ENCODE measurements around the gene RASGRF2. TPM values are rescaled to one million over a fixed set of nuclear protein-coding genes. Genes with fewer than 3 reads are reported as not detected.

Gene RASGRF2
- total and polyA plus RNA-seq, 9 of the 15 experiments (the other 6 are each of a cell fraction or from before 2014, with no cell fraction given), result 0.01 to 0.22 (median 0.08) TPM; not detected in 2

GRCh38 chr5:81070571-81071255 lies 110.5 kb downstream of the RASGRF2 start:
- no peaks in the 10 kb centered on the region for H3K79me2 ChIP-seq (ENCODE audit: control insufficient read depth, insufficient read depth, low read length)
- DNase-seq (ENCODE audit: extremely low read depth in 1 of 4, low spot score in 3 of 4) (no peak), FAIRE-seq (no peak), ATAC-seq (no peak)
- H3K9ac ChIP-seq (ENCODE audit: insufficient read depth in 1 of 2, low read depth in 2 of 2, low read length in 2 of 2), result no peak overlapping the region
- no peaks in the 10 kb centered on the region for H3K4me1 ChIP-seq (replicated peaks in 1 of 2; ENCODE audit: control insufficient read depth in 2 of 2, insufficient read depth in 2 of 2, low read length in 2 of 2)
- no peak overlapping the region for H2AFZ ChIP-seq (ENCODE audit: low read depth, low read length)
- CTCF ChIA-PET (ENCODE audit: low intra/inter-chr PET ratio), result no interaction called here
- no peaks in the 10 kb centered on the region for H3K9me1 ChIP-seq (ENCODE audit: control insufficient read depth, insufficient read depth, low read length)
- peaks cover 8 to 24% of the 10 kb centered on the region in 2 experiments; a peak in 4 of 5 replicates for H3K27me3 ChIP-seq (ENCODE audit: control insufficient read depth in 2 of 2, insufficient read depth in 2 of 2, low read length in 2 of 2)
- intact Hi-C loops (cut with micrococcal nuclease) (no loop called here), in situ Hi-C loops (cut with MboI) (no loop called here)
- no TSS peak for BruUV-seq (replicated peaks)
- H4K20me1 ChIP-seq (replicated peaks; ENCODE audit: control insufficient read depth, insufficient read depth, low read length), result no peaks in the 10 kb centered on the region
- no peak overlapping the region for H3K4me3 ChIP-seq
- no peak overlapping the region for H3K27ac ChIP-seq (ENCODE audit: extremely low read depth, low read depth, low read length)
- TF ChIP-seq CEBPB (tag; IDR thresholded peaks at IDR 0.05) (0 out of 2 replicates have a peak, but pooled peaks have one; percentile 8), ZBED1 (IDR thresholded peaks at IDR 0.05) (no peak)
- no peaks in the 10 kb centered on the region for H3K9me3 ChIP-seq (replicated peaks; ENCODE audit: control insufficient read depth, insufficient read depth, low read depth, low read length)
- 10% methylated on average over 6 of the region's 6 CpGs for WGBS (ENCODE audit: insufficient coverage, low coverage, missing lambda C conversion rate)
- no peaks in the 10 kb centered on the region for H3K36me3 ChIP-seq (ENCODE audit: control insufficient read depth, insufficient read depth, low read length)
- POLR2A ChIA-PET, result no interaction called here
- no peak overlapping the region for H3K4me2 ChIP-seq (ENCODE audit: insufficient read depth, low read length)

- Histone ChIP-seq H3K79me2 (ENCODE audit: control insufficient read depth, insufficient read depth, low read length) (no peaks in the 10 kb centered on the region), H3K9me3 (replicated peaks; ENCODE audit: control insufficient read depth, insufficient read depth, low read depth, low read length) (no peaks in the 10 kb centered on the region), H3K4me1 (replicated peaks in 1 of 2; ENCODE audit: control insufficient read depth in 2 of 2, insufficient read depth in 2 of 2, low read length in 2 of 2) (no peaks in the 10 kb centered on the region), H3K4me3 (no peak overlapping the region), H3K27ac (ENCODE audit: extremely low read depth, low read depth, low read length) (no peak overlapping the region), H3K36me3 (ENCODE audit: control insufficient read depth, insufficient read depth, low read length) (no peaks in the 10 kb centered on the region), H4K20me1 (replicated peaks; ENCODE audit: control insufficient read depth, insufficient read depth, low read length) (no peaks in the 10 kb centered on the region), H3K9ac (ENCODE audit: insufficient read depth in 1 of 2, low read depth in 2 of 2, low read length in 2 of 2) (no peak overlapping the region), H2AFZ (ENCODE audit: low read depth, low read length) (no peak overlapping the region), H3K9me1 (ENCODE audit: control insufficient read depth, insufficient read depth, low read length) (no peaks in the 10 kb centered on the region), H3K27me3 (ENCODE audit: control insufficient read depth in 2 of 2, insufficient read depth in 2 of 2, low read length in 2 of 2) (peaks cover 2 to 12% of the 10 kb centered on the region in 2 experiments; a peak in 3 of 5 replicates), H3K4me2 (ENCODE audit: insufficient read depth, low read length) (no peak overlapping the region)
- POLR2A ChIA-PET, result interaction anchor here (1.1 kb wide), 2 partner anchors 10 to 11 kb away, joined by 3 to 4 read pairs; no protein-coding TSS in a partner anchor
- CTCF ChIA-PET (ENCODE audit: low intra/inter-chr PET ratio), result no interaction called here
- ATAC-seq, result no peak
- intact Hi-C loops (cut with micrococcal nuclease) (no loop called here), in situ Hi-C loops (cut with MboI) (no loop called here)
- WGBS (ENCODE audit: insufficient coverage, low coverage, missing lambda C conversion rate), result 0% methylated on average over 5 of the region's 5 CpGs
- peak; percentile 37 for FAIRE-seq
- no peak for DNase-seq (ENCODE audit: extremely low read depth in 1 of 4, low spot score in 3 of 4)
- no TSS peak for BruUV-seq (replicated peaks)
- no peak for TF ChIP-seq NEUROD1 (IDR thresholded peaks at IDR 0.05; ENCODE audit: borderline replicate concordance, low read depth, low read length, partially characterized antibody)
- TF ChIP-seq ZNF431 (CRISPR knock-in tag; IDR thresholded peaks at IDR 0.05), result no peak
- no peak for TF ChIP-seq ZKSCAN1 (IDR thresholded peaks at IDR 0.05; ENCODE audit: low read depth, low read length)
- no peak for TF ChIP-seq SIN3A (IDR thresholded peaks at IDR 0.05; ENCODE audit: borderline replicate concordance in 2 of 2, control insufficient read depth in 1 of 2, low read depth in 2 of 2, low read length in 2 of 2)
- no peak for TF ChIP-seq FOS (IDR thresholded peaks at IDR 0.05; ENCODE audit: extremely low read depth, insufficient read length)
- no peak for TF ChIP-seq BRF1 (IDR thresholded peaks at IDR 0.05; ENCODE audit: borderline replicate concordance, extremely low read depth, insufficient read length)
- no peak for TF ChIP-seq TEAD2 (tag; IDR thresholded peaks at IDR 0.05)
- TF ChIP-seq AFF1 (IDR thresholded peaks at IDR 0.05; ENCODE audit: low read depth in 1 of 2, partially characterized antibody in 2 of 2), result no peak
- no peak for TF ChIP-seq ARHGAP35 (IDR thresholded peaks at IDR 0.05; ENCODE audit: partially characterized antibody)
- no peak for TF ChIP-seq HLTF (IDR thresholded peaks at IDR 0.05)
Measured at GRCh38 chr5:81075041-81075440, 114.9 kb downstream of the RASGRF2 start.

Data from K562 (cell line).